Ishikawa (cell line): ENCODE measurements around the gene RIMBP2.

ENCODE experiments used
- CREB1 ChIP-seq: IDR thresholded peaks from 2 replicates; pipeline ENCODE4 v1.6.1; 2012; ENCODE audit warnings: low read depth
- EGR1 ChIP-seq: IDR thresholded peaks from 2 replicates; pipeline ENCODE4 v1.6.1; 2012
- EP300 ChIP-seq: IDR thresholded peaks from 2 replicates; pipeline ENCODE4 v1.6.1; 2012; ENCODE audit warnings: borderline replicate concordance
- FOXM1 ChIP-seq: IDR thresholded peaks from 2 replicates; pipeline ENCODE4 v1.6.1; 2012; ENCODE audit warnings: low read depth, borderline replicate concordance
- MAX ChIP-seq: IDR thresholded peaks from 2 replicates; pipeline ENCODE4 v1.6.1; 2012
- NFIC ChIP-seq: IDR thresholded peaks from 2 replicates; pipeline ENCODE4 v1.6.1; 2012
- RAD21 ChIP-seq: IDR thresholded peaks from 2 replicates; pipeline ENCODE4 v1.6.1; 2012; ENCODE audit warnings: low read depth
- TAF1 ChIP-seq: IDR thresholded peaks from 2 replicates; pipeline ENCODE4 v1.6.1; 2012; ENCODE audit warnings: low read depth, mild to moderate bottlenecking
- TEAD4 ChIP-seq: IDR thresholded peaks from 2 replicates; pipeline ENCODE4 v1.6.1; 2012
- ZBTB7A ChIP-seq: IDR thresholded peaks from 2 replicates; pipeline ENCODE4 v1.6.1; 2012; ENCODE audit warnings: low read depth
- TF ChIP-seq, protein P1 (sequence below): IDR thresholded peaks from 2 replicates; pipeline ENCODE4 v1.6.1; 2012; ENCODE audit warnings: low read depth, mild to moderate bottlenecking

DNA sequence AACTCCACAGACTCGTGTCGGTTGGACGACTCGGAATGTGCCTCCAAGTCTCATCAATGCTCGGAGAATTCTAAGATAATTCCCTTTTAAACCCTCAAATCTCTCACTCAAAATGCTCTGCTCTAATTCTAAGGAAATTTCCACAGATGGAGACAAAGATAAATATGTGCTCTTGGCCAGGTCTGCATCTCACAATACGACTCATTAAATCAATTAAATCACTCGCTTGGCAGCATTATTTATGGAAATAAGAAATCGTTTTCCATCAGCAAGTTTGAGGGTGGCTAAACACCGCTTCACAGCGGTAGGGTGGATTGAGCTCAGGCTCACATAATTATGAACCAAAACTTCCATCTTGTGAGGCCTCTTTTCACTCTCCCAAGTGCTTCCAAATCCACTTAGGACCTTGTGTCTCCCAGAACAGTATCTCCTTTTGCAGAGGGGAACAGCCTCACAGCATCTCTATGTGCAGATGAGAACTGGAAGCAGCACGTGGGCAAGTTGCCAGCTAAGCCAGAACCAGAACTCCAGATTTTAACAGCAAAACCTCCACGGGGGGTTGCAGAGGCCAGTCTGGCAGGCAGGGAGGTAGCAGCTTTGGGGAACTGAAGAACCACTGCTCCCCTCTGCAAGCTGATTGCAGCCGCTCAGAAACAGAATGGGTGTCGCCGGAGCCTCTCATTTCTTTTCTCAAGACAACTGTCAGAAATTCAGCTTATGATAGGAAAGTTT is 43.8 kb downstream of the RIMBP2 start:
- TF ChIP-seq EP300: no peak
- TF ChIP-seq RAD21: no peak
- no peak for TF ChIP-seq EGR1
- no peak for TF ChIP-seq ZBTB7A
- TF ChIP-seq, protein P1, sequence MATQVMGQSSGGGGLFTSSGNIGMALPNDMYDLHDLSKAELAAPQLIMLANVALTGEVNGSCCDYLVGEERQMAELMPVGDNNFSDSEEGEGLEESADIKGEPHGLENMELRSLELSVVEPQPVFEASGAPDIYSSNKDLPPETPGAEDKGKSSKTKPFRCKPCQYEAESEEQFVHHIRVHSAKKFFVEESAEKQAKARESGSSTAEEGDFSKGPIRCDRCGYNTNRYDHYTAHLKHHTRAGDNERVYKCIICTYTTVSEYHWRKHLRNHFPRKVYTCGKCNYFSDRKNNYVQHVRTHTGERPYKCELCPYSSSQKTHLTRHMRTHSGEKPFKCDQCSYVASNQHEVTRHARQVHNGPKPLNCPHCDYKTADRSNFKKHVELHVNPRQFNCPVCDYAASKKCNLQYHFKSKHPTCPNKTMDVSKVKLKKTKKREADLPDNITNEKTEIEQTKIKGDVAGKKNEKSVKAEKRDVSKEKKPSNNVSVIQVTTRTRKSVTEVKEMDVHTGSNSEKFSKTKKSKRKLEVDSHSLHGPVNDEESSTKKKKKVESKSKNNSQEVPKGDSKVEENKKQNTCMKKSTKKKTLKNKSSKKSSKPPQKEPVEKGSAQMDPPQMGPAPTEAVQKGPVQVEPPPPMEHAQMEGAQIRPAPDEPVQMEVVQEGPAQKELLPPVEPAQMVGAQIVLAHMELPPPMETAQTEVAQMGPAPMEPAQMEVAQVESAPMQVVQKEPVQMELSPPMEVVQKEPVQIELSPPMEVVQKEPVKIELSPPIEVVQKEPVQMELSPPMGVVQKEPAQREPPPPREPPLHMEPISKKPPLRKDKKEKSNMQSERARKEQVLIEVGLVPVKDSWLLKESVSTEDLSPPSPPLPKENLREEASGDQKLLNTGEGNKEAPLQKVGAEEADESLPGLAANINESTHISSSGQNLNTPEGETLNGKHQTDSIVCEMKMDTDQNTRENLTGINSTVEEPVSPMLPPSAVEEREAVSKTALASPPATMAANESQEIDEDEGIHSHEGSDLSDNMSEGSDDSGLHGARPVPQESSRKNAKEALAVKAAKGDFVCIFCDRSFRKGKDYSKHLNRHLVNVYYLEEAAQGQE: no peak
- no peak for TF ChIP-seq MAX
- no peak for TF ChIP-seq TAF1
- no peak for TF ChIP-seq FOXM1
- no peak for TF ChIP-seq CREB1
- no peak for TF ChIP-seq NFIC
- TF ChIP-seq TEAD4: no peak
